ENCODE measurements around the gene KHNYN.
"Not testable (repeated sequence)": the region's sequence is repeated elsewhere in the genome, so short reads cannot be mapped to it uniquely, and the experiment has no call there.

KHNYN gene

GRCh38 chr14:24463884-24464785, 34.4 kb downstream of the KHNYN start:
- DNase-seq (ENCODE audit: extremely low spot score, insufficient read length, low read depth) (no peak), FAIRE-seq (no peak)

GRCh38 chr14:24465368-24465767, 35.6 kb downstream of the KHNYN start:
- no peak for DNase-seq (ENCODE audit: extremely low spot score, insufficient read length, low read depth)
- FAIRE-seq, result no peak

- no peak for DNase-seq (ENCODE audit: extremely low spot score, insufficient read length, low read depth)
Measured at GRCh38 chr14:24465805-24466204, 36.1 kb downstream of the KHNYN start.

GRCh38 chr14:24470450-24470849, 40.7 kb downstream of the KHNYN start:
- not testable (repeated sequence) for FAIRE-seq; DNase-seq (ENCODE audit: extremely low spot score, insufficient read length, low read depth)

More at GRCh38 chr14:24465805-24466204, 36.1 kb downstream of the KHNYN start:
- FAIRE-seq, result no peak

GRCh38 chr14:24473211-24473610, 43.5 kb downstream of the KHNYN start:
- no peak for DNase-seq (ENCODE audit: extremely low spot score, insufficient read length, low read depth)
- no peak for FAIRE-seq

GRCh38 chr14:24475261-24475660, 45.5 kb downstream of the KHNYN start:
- FAIRE-seq (no peak), DNase-seq (ENCODE audit: extremely low spot score, insufficient read length, low read depth) (no peak)

GRCh38 chr14:24479999-24480398, 50.2 kb downstream of the KHNYN start:
- DNase-seq (ENCODE audit: extremely low spot score, insufficient read length, low read depth); FAIRE-seq: not testable (repeated sequence)

- DNase-seq (ENCODE audit: extremely low spot score, insufficient read length, low read depth) (peak; percentile 64), FAIRE-seq (peak; percentile 80)
Measured at GRCh38 chr14:24481622-24482324, 52.0 kb downstream of the KHNYN start.

GRCh38 chr14:24482699-24483303, 53.0 kb downstream of the KHNYN start:
- not testable (repeated sequence) for FAIRE-seq; DNase-seq (ENCODE audit: extremely low spot score, insufficient read length, low read depth)

GRCh38 chr14:24483604-24484252, 54.0 kb downstream of the KHNYN start:
- FAIRE-seq (no peak), DNase-seq (ENCODE audit: extremely low spot score, insufficient read length, low read depth) (no peak)

Data from GM18507 (cell line).